Keratinocyte (primary cell): ENCODE results near the gene ABI1. TPM values are rescaled to one million over a fixed set of nuclear protein-coding genes. Genes with fewer than 3 reads are reported as not detected.

Experiments used
- DNase-seq: peaks from one replicate; pipeline ENCODE4 v3.0.0-alpha.2; 2011; ENCODE audit warnings: low read depth, missing footprints, low spot score
- FAIRE-seq: peaks from 2 replicates; lab custom pipeline; 2011; peaks lifted over from hg19 to GRCh38; lab: Jason Lieb, UNC
- H2AFZ ChIP-seq: 2 replicates; pipeline ENCODE4 v1.6.0; 2012; ENCODE audit warnings: low read length, control low read depth, inconsistent platforms; ENCODE audit not compliant: control insufficient read depth
- H3K27ac ChIP-seq: 2 replicates; pipeline ENCODE4 v1.5.1; 2011; ENCODE audit warnings: low read length; ENCODE audit not compliant: control insufficient read depth, insufficient read depth
- H3K27me3 ChIP-seq: 3 replicates; pipeline ENCODE4 v1.6.0; 2011; ENCODE audit warnings: low read length; ENCODE audit not compliant: control insufficient read depth, insufficient read depth; ENCODE audit errors: extremely low read depth
- H3K36me3 ChIP-seq, 2 experiments: 2 replicates in 1 of 2; 3 replicates in 1 of 2; pipeline ENCODE4 v1.5.1; 2011; ENCODE audit warnings: low read length in 2 of 2, mild to moderate bottlenecking in 1 of 2; ENCODE audit not compliant: control insufficient read depth in 2 of 2, insufficient read depth in 2 of 2; ENCODE audit errors: extremely low read depth in 1 of 2
- H3K4me1 ChIP-seq: 3 replicates; pipeline ENCODE4 v1.5.1; 2011; ENCODE audit warnings: low read length; ENCODE audit not compliant: control insufficient read depth, insufficient read depth; ENCODE audit errors: extremely low read depth
- H3K4me2 ChIP-seq: 3 replicates; pipeline ENCODE4 v1.6.0; 2011; ENCODE audit warnings: low read depth, low read length; ENCODE audit not compliant: control insufficient read depth, insufficient read depth; ENCODE audit errors: extremely low read depth
- H3K4me3 ChIP-seq, 3 experiments: fragments of 200-600 bp in 1 of 3; sonication (generic) in 1 of 3; 2 replicates in 2 of 3; 3 replicates in 1 of 3; pipeline ENCODE4 v1.5.1; 2011 to 2016; ENCODE audit warnings: low read length in 3 of 3, mild to moderate bottlenecking in 3 of 3, control low read depth in 2 of 3, inconsistent platforms in 1 of 3, low read depth in 1 of 3, mixed read lengths in 1 of 3, mixed run types in 1 of 3, moderate library complexity in 1 of 3; ENCODE audit not compliant: control insufficient read depth in 2 of 3, insufficient read depth in 2 of 3; ENCODE audit errors: extremely low read depth in 1 of 3
- H3K79me2 ChIP-seq: 2 replicates; pipeline ENCODE4 v1.6.0; 2012; ENCODE audit warnings: low read length; ENCODE audit not compliant: control insufficient read depth, insufficient read depth
- H3K9ac ChIP-seq: 3 replicates; pipeline ENCODE4 v1.6.0; 2011; ENCODE audit warnings: low read length; ENCODE audit not compliant: control insufficient read depth, insufficient read depth; ENCODE audit errors: extremely low read depth
- H3K9me1 ChIP-seq: 3 replicates; pipeline ENCODE4 v1.6.0; 2011; ENCODE audit warnings: low read length; ENCODE audit not compliant: control insufficient read depth, insufficient read depth; ENCODE audit errors: extremely low read depth
- H3K9me3 ChIP-seq: 2 replicates; pipeline ENCODE4 v1.5.1; 2012; ENCODE audit warnings: low read depth, low read length; ENCODE audit not compliant: control insufficient read depth
- H4K20me1 ChIP-seq: 3 replicates; pipeline ENCODE4 v1.6.0; 2011; ENCODE audit warnings: low read length; ENCODE audit not compliant: control insufficient read depth, insufficient read depth; ENCODE audit errors: extremely low read depth
- CTCF ChIP-seq, 3 experiments: IDR thresholded peaks in 1 of 3; conservative IDR thresholded peaks in 1 of 3; optimal IDR thresholded peaks in 1 of 3; 2 replicates in 2 of 3; 3 replicates in 1 of 3; pipeline versions ENCODE3 to v1.5.1; 2011; ENCODE audit warnings: low read length in 3 of 3, mild to moderate bottlenecking in 3 of 3, moderate library complexity in 2 of 3, control low read depth in 1 of 3, inconsistent platforms in 1 of 3; ENCODE audit not compliant: insufficient read depth in 2 of 3; ENCODE audit errors: extremely low read depth in 1 of 3
- EZH2 ChIP-seq: IDR thresholded peaks from one replicate; pipeline ENCODE4 v1.6.1; 2012; ENCODE audit warnings: inconsistent platforms, mild to moderate bottlenecking, low read length, moderate library complexity
- dilution Hi-C: fragments of 300-500 bp; cut with MboI; formaldehyde crosslinking; loops from one replicate; pipeline ENCODE4 v1.7.0; 2020; ENCODE audit warnings: low sequenced_read_pairs; ENCODE audit not compliant: extremely low pct_ligation_motif_present
- polyA plus RNA-seq, 5 experiments: library from polyadenylated mRNA; depleted of rRNA in 3 of 5; stranded (reverse) in 3 of 5; stranded (forward) in 1 of 5; unstranded in 1 of 5; fragments of >200 nt; gene quantifications; 1 replicate in 1 of 5; 2 replicates in 3 of 5; 3 replicates in 1 of 5; pipeline versions ENCODE4 v1.2.1 to v1.2.3, GENCODE V29; 2011 to 2012; ENCODE audit warnings: missing spikeins in 2 of 5, low read depth in 1 of 5, low replicate concordance in 1 of 5

The ABI1 gene
- polyA plus RNA-seq, 1 donor (not counting 4 experiments of a cell fraction or from before 2014, with no cell fraction given): 78.9 TPM

- H3K9ac ChIP-seq: no peak overlapping the region
- H3K4me3 ChIP-seq: no peak overlapping the region
- dilution Hi-C loops: no loop called here
- no peaks in the 10 kb centered on the region for H3K27me3 ChIP-seq
- no peak for TF ChIP-seq EZH2
- TF ChIP-seq CTCF (optimal IDR thresholded peaks at IDR 0.05 in 1 of 3, IDR thresholded peaks at IDR 0.05 in 1 of 3, conservative IDR thresholded peaks at IDR 0.05 in 1 of 3; ENCODE audit: extremely low read depth in 1 of 3, insufficient read depth in 2 of 3, low read length in 3 of 3): no peak
- H4K20me1 ChIP-seq: no peaks in the 10 kb centered on the region
- DNase-seq (no peak), FAIRE-seq (no peak)
- H3K79me2 ChIP-seq: peaks cover 12% of the 10 kb centered on the region
- no peak overlapping the region for H3K4me2 ChIP-seq
- no peaks in the 10 kb centered on the region for H3K4me1 ChIP-seq
- no peaks in the 10 kb centered on the region for H3K9me1 ChIP-seq
- H3K9me3 ChIP-seq: no peaks in the 10 kb centered on the region
- H3K36me3 ChIP-seq: peaks cover 11 to 24% of the 10 kb centered on the region in 2 experiments
- no peak overlapping the region for H2AFZ ChIP-seq
- H3K27ac ChIP-seq: no peak overlapping the region
Measured at GRCh38 chr10:26706936-26707335, 153.8 kb downstream of the ABI1 start.

GRCh38 chr10:26706206-26706605 is 154.6 kb downstream of the ABI1 start:
- H3K9ac ChIP-seq: no peak overlapping the region
- no peaks in the 10 kb centered on the region for H3K4me1 ChIP-seq
- peaks cover 4% of the 10 kb centered on the region for H4K20me1 ChIP-seq
- peaks cover 11 to 24% of the 10 kb centered on the region in 2 experiments for H3K36me3 ChIP-seq
- H3K4me3 ChIP-seq: no peak overlapping the region
- no peaks in the 10 kb centered on the region for H3K9me1 ChIP-seq
- no peak overlapping the region for H2AFZ ChIP-seq
- H3K27me3 ChIP-seq: no peaks in the 10 kb centered on the region
- FAIRE-seq: no peak
- peaks cover 19% of the 10 kb centered on the region for H3K79me2 ChIP-seq
- TF ChIP-seq CTCF (optimal IDR thresholded peaks at IDR 0.05 in 1 of 3, IDR thresholded peaks at IDR 0.05 in 1 of 3, conservative IDR thresholded peaks at IDR 0.05 in 1 of 3; ENCODE audit: extremely low read depth in 1 of 3, insufficient read depth in 2 of 3, low read length in 3 of 3): no peak
- no peak for TF ChIP-seq EZH2
- dilution Hi-C loops: no loop called here
- DNase-seq: no peak
- no peak overlapping the region for H3K4me2 ChIP-seq
- H3K27ac ChIP-seq: no peak overlapping the region
- no peaks in the 10 kb centered on the region for H3K9me3 ChIP-seq
